ENCODE measurements around the gene LIN7A. TPM values are rescaled to one million over a fixed set of nuclear protein-coding genes. Genes with fewer than 3 reads are reported as not detected.

The LIN7A gene
- total RNA-seq, 1 experiment from 2014 or later = not detected

- ChIA-PET CTCF (no interaction called here), POLR2A (no interaction called here)
- Histone ChIP-seq H3K27me3 (ENCODE audit: control insufficient read depth, insufficient read depth, low read length) (no peaks in the 10 kb centered on the region), H3K27ac (ENCODE audit: low read length) (no peak overlapping the region), H3K4me3 (ENCODE audit: low read depth in 2 of 2, low read length in 2 of 2) (no peak overlapping the region), H3K4me1 (ENCODE audit: control insufficient read depth, insufficient read depth, low read length) (no peaks in the 10 kb centered on the region), H3K36me3 (ENCODE audit: control insufficient read depth, insufficient read depth, low read length) (no peaks in the 10 kb centered on the region), H3K9me3 (ENCODE audit: control insufficient read depth, insufficient read depth, low read depth, low read length) (no peaks in the 10 kb centered on the region)
- DNase-seq (ENCODE audit: low read depth, low spot score) = no peak
- intact Hi-C loops (cut with micrococcal nuclease; ENCODE audit: unreplicated experiment) = no loop called here
- TF ChIP-seq, protein P1, sequence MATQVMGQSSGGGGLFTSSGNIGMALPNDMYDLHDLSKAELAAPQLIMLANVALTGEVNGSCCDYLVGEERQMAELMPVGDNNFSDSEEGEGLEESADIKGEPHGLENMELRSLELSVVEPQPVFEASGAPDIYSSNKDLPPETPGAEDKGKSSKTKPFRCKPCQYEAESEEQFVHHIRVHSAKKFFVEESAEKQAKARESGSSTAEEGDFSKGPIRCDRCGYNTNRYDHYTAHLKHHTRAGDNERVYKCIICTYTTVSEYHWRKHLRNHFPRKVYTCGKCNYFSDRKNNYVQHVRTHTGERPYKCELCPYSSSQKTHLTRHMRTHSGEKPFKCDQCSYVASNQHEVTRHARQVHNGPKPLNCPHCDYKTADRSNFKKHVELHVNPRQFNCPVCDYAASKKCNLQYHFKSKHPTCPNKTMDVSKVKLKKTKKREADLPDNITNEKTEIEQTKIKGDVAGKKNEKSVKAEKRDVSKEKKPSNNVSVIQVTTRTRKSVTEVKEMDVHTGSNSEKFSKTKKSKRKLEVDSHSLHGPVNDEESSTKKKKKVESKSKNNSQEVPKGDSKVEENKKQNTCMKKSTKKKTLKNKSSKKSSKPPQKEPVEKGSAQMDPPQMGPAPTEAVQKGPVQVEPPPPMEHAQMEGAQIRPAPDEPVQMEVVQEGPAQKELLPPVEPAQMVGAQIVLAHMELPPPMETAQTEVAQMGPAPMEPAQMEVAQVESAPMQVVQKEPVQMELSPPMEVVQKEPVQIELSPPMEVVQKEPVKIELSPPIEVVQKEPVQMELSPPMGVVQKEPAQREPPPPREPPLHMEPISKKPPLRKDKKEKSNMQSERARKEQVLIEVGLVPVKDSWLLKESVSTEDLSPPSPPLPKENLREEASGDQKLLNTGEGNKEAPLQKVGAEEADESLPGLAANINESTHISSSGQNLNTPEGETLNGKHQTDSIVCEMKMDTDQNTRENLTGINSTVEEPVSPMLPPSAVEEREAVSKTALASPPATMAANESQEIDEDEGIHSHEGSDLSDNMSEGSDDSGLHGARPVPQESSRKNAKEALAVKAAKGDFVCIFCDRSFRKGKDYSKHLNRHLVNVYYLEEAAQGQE (IDR thresholded peaks at IDR 0.05; ENCODE audit: insufficient read depth in 1 of 2, low read depth in 2 of 2, low read length in 1 of 2) = no peak
- TF ChIP-seq POLR2AphosphoS5 (IDR thresholded peaks at IDR 0.05; ENCODE audit: low read depth, low read length) (no peak), CTCF (IDR thresholded peaks at IDR 0.05) (no peak), TCF7L2 (IDR thresholded peaks at IDR 0.05; ENCODE audit: low read depth, low read length) (no peak), SIN3A (IDR thresholded peaks at IDR 0.05; ENCODE audit: borderline replicate concordance, insufficient read depth, low read depth, low read length) (no peak)
- in situ Hi-C loops (cut with HindIII; ENCODE audit: low pct_unique_long_range_greater_than_20kb, low sequenced_read_pairs) = no loop called here
- ATAC-seq = no peak
- no TSS peak for BruUV-seq (replicated peaks)
These were observed 42.1 kb upstream of the LIN7A start for GRCh38 chr12:80979816-80980215.

GRCh38 chr12:80979251-80979650 lies 41.5 kb upstream of the LIN7A start:
- in situ Hi-C loops (cut with HindIII; ENCODE audit: low pct_unique_long_range_greater_than_20kb, low sequenced_read_pairs) (no loop called here), intact Hi-C loops (cut with micrococcal nuclease; ENCODE audit: unreplicated experiment) (no loop called here)
- BruUV-seq (replicated peaks) = no TSS peak
- no peak overlapping the region for H3K27ac ChIP-seq (ENCODE audit: low read length)
- no peak for TF ChIP-seq SIN3A (IDR thresholded peaks at IDR 0.05; ENCODE audit: borderline replicate concordance, insufficient read depth, low read depth, low read length)
- no peak for TF ChIP-seq TCF7L2 (IDR thresholded peaks at IDR 0.05; ENCODE audit: low read depth, low read length)
- no peak for TF ChIP-seq CTCF (IDR thresholded peaks at IDR 0.05)
- TF ChIP-seq, protein P1 (IDR thresholded peaks at IDR 0.05; ENCODE audit: insufficient read depth in 1 of 2, low read depth in 2 of 2, low read length in 1 of 2) = no peak
- TF ChIP-seq POLR2AphosphoS5 (IDR thresholded peaks at IDR 0.05; ENCODE audit: low read depth, low read length) = no peak
- ATAC-seq (no peak), DNase-seq (ENCODE audit: low read depth, low spot score) (no peak)
- H3K4me3 ChIP-seq (ENCODE audit: low read depth in 2 of 2, low read length in 2 of 2) = no peak overlapping the region
- no peaks in the 10 kb centered on the region for H3K9me3 ChIP-seq (ENCODE audit: control insufficient read depth, insufficient read depth, low read depth, low read length)
- no peaks in the 10 kb centered on the region for H3K27me3 ChIP-seq (ENCODE audit: control insufficient read depth, insufficient read depth, low read length)
- H3K4me1 ChIP-seq (ENCODE audit: control insufficient read depth, insufficient read depth, low read length) = no peaks in the 10 kb centered on the region
- H3K36me3 ChIP-seq (ENCODE audit: control insufficient read depth, insufficient read depth, low read length) = no peaks in the 10 kb centered on the region
- ChIA-PET POLR2A (no interaction called here), CTCF (no interaction called here)

Measured in Panc1 (cell line).